ENCODE results near the gene VTCN1. TPM values are rescaled to one million over a fixed set of nuclear protein-coding genes. Genes with fewer than 3 reads are reported as not detected.

Gene VTCN1
- total RNA-seq, 1 experiment from 2014 or later: not detected

DNA sequence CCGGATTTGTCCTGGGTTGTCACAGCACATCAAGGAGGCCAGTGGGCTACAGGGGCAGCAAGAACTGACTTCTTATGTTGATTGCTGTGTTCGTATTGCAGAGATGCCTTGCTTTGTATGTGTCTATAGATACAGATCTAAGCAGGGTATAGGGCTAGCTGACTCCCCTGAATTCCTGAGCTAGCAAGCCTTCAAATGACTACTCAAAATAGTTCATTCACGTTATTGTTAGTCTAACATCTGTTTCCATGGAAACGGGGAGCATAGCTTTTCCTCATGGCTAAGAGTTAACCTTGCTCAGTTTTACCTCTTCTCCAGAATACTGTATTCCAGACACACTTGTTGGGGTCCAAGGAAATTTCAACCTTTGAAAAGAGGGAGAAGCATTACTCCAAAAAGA is 113.3 kb downstream of the VTCN1 start:
- peaks cover 14% of the 10 kb centered on the region for H3K4me1 Mint-ChIP-seq
- ChIA-PET CTCF (no interaction called here), POLR2A (no interaction called here)
- H3K4me3 Mint-ChIP-seq: no peak overlapping the region
- TF ChIP-seq, protein P1, sequence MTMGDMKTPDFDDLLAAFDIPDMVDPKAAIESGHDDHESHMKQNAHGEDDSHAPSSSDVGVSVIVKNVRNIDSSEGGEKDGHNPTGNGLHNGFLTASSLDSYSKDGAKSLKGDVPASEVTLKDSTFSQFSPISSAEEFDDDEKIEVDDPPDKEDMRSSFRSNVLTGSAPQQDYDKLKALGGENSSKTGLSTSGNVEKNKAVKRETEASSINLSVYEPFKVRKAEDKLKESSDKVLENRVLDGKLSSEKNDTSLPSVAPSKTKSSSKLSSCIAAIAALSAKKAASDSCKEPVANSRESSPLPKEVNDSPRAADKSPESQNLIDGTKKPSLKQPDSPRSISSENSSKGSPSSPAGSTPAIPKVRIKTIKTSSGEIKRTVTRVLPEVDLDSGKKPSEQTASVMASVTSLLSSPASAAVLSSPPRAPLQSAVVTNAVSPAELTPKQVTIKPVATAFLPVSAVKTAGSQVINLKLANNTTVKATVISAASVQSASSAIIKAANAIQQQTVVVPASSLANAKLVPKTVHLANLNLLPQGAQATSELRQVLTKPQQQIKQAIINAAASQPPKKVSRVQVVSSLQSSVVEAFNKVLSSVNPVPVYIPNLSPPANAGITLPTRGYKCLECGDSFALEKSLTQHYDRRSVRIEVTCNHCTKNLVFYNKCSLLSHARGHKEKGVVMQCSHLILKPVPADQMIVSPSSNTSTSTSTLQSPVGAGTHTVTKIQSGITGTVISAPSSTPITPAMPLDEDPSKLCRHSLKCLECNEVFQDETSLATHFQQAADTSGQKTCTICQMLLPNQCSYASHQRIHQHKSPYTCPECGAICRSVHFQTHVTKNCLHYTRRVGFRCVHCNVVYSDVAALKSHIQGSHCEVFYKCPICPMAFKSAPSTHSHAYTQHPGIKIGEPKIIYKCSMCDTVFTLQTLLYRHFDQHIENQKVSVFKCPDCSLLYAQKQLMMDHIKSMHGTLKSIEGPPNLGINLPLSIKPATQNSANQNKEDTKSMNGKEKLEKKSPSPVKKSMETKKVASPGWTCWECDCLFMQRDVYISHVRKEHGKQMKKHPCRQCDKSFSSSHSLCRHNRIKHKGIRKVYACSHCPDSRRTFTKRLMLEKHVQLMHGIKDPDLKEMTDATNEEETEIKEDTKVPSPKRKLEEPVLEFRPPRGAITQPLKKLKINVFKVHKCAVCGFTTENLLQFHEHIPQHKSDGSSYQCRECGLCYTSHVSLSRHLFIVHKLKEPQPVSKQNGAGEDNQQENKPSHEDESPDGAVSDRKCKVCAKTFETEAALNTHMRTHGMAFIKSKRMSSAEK (CRISPR knock-in tag; IDR thresholded peaks at IDR 0.05; ENCODE audit: borderline replicate concordance): no peak
- TF ChIP-seq TCF7 (CRISPR knock-in tag; IDR thresholded peaks at IDR 0.05; ENCODE audit: low read depth): no peak
- no peak for TF ChIP-seq MYBL2 (CRISPR knock-in tag; IDR thresholded peaks at IDR 0.05)
- no peak for TF ChIP-seq JUN (CRISPR knock-in tag; IDR thresholded peaks at IDR 0.05)
- TF ChIP-seq ZNF423 (CRISPR knock-in tag; IDR thresholded peaks at IDR 0.05): no peak
- no peak for TF ChIP-seq GABPB1 (CRISPR knock-in tag; IDR thresholded peaks at IDR 0.05)
- no peak for TF ChIP-seq NR1H2 (CRISPR knock-in tag; IDR thresholded peaks at IDR 0.05)
- no peaks in the 10 kb centered on the region for H3K9me3 Mint-ChIP-seq
- H3K36me3 Mint-ChIP-seq: peaks cover 83% of the 10 kb centered on the region
- H3K27ac Mint-ChIP-seq: 0 out of 2 replicates have a peak overlapping the region, but pooled peaks have one; percentile 61
- H3K27me3 Mint-ChIP-seq (ENCODE audit: low read depth): no peaks in the 10 kb centered on the region
- no peak for DNase-seq (ENCODE audit: low spot score)
- ATAC-seq: no peak

DNA sequence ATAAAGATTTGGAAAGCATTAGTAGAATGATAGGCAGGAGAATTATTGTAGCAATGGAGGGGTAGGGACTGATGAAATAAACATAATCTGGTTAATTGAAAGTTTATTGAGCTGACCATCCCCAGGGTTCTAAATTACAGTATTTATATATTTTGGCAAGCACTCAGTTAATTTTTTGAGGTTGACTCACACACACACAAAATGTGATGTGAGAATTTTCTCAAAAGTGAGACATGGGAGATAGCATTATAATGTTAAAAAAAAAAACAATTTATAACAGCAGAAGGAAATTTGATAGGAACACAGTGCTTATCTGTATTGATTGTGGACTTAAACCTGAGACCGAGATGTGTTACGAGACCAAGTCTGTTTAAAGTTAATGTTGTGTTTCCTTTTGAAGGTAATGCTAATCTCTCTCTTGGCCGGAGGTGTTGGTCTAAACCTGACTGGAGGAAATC is 113.7 kb downstream of the VTCN1 start:
- Mint-ChIP-seq H3K4me1 (peaks cover 15% of the 10 kb centered on the region), H3K9me3 (no peaks in the 10 kb centered on the region), H3K27ac (0 out of 2 replicates have a peak overlapping the region, but pooled peaks have one; percentile 61), H3K36me3 (peaks cover 83% of the 10 kb centered on the region), H3K27me3 (ENCODE audit: low read depth) (no peaks in the 10 kb centered on the region), H3K4me3 (no peak overlapping the region)
- POLR2A ChIA-PET: no interaction called here
- no peak for DNase-seq (ENCODE audit: low spot score)
- CTCF ChIA-PET: no interaction called here
- no peak for ATAC-seq
- no peak for TF ChIP-seq TEAD1 (CRISPR knock-in tag; IDR thresholded peaks at IDR 0.05)
- TF ChIP-seq ZNF219 (CRISPR knock-in tag; IDR thresholded peaks at IDR 0.05; ENCODE audit: borderline replicate concordance): no peak
- TF ChIP-seq, protein P2, sequence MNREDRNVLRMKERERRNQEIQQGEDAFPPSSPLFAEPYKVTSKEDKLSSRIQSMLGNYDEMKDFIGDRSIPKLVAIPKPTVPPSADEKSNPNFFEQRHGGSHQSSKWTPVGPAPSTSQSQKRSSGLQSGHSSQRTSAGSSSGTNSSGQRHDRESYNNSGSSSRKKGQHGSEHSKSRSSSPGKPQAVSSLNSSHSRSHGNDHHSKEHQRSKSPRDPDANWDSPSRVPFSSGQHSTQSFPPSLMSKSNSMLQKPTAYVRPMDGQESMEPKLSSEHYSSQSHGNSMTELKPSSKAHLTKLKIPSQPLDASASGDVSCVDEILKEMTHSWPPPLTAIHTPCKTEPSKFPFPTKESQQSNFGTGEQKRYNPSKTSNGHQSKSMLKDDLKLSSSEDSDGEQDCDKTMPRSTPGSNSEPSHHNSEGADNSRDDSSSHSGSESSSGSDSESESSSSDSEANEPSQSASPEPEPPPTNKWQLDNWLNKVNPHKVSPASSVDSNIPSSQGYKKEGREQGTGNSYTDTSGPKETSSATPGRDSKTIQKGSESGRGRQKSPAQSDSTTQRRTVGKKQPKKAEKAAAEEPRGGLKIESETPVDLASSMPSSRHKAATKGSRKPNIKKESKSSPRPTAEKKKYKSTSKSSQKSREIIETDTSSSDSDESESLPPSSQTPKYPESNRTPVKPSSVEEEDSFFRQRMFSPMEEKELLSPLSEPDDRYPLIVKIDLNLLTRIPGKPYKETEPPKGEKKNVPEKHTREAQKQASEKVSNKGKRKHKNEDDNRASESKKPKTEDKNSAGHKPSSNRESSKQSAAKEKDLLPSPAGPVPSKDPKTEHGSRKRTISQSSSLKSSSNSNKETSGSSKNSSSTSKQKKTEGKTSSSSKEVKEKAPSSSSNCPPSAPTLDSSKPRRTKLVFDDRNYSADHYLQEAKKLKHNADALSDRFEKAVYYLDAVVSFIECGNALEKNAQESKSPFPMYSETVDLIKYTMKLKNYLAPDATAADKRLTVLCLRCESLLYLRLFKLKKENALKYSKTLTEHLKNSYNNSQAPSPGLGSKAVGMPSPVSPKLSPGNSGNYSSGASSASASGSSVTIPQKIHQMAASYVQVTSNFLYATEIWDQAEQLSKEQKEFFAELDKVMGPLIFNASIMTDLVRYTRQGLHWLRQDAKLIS (CRISPR knock-in tag; IDR thresholded peaks at IDR 0.05; ENCODE audit: borderline replicate concordance): no peak
- TF ChIP-seq CBFB (CRISPR knock-in tag; IDR thresholded peaks at IDR 0.05; ENCODE audit: low read depth): no peak
- TF ChIP-seq, protein P3, sequence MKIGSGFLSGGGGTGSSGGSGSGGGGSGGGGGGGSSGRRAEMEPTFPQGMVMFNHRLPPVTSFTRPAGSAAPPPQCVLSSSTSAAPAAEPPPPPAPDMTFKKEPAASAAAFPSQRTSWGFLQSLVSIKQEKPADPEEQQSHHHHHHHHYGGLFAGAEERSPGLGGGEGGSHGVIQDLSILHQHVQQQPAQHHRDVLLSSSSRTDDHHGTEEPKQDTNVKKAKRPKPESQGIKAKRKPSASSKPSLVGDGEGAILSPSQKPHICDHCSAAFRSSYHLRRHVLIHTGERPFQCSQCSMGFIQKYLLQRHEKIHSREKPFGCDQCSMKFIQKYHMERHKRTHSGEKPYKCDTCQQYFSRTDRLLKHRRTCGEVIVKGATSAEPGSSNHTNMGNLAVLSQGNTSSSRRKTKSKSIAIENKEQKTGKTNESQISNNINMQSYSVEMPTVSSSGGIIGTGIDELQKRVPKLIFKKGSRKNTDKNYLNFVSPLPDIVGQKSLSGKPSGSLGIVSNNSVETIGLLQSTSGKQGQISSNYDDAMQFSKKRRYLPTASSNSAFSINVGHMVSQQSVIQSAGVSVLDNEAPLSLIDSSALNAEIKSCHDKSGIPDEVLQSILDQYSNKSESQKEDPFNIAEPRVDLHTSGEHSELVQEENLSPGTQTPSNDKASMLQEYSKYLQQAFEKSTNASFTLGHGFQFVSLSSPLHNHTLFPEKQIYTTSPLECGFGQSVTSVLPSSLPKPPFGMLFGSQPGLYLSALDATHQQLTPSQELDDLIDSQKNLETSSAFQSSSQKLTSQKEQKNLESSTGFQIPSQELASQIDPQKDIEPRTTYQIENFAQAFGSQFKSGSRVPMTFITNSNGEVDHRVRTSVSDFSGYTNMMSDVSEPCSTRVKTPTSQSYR (CRISPR knock-in tag; IDR thresholded peaks at IDR 0.05): no peak
- TF ChIP-seq OVOL2 (CRISPR knock-in tag; IDR thresholded peaks at IDR 0.05; ENCODE audit: borderline replicate concordance): no peak
- no peak for TF ChIP-seq EMX1 (CRISPR knock-in tag; IDR thresholded peaks at IDR 0.05)
- TF ChIP-seq NR2C2 (CRISPR knock-in tag; IDR thresholded peaks at IDR 0.05): no peak
- no peak for TF ChIP-seq IRF2 (CRISPR knock-in tag; IDR thresholded peaks at IDR 0.05; ENCODE audit: borderline replicate concordance, low read depth)
- TF ChIP-seq, protein P4, sequence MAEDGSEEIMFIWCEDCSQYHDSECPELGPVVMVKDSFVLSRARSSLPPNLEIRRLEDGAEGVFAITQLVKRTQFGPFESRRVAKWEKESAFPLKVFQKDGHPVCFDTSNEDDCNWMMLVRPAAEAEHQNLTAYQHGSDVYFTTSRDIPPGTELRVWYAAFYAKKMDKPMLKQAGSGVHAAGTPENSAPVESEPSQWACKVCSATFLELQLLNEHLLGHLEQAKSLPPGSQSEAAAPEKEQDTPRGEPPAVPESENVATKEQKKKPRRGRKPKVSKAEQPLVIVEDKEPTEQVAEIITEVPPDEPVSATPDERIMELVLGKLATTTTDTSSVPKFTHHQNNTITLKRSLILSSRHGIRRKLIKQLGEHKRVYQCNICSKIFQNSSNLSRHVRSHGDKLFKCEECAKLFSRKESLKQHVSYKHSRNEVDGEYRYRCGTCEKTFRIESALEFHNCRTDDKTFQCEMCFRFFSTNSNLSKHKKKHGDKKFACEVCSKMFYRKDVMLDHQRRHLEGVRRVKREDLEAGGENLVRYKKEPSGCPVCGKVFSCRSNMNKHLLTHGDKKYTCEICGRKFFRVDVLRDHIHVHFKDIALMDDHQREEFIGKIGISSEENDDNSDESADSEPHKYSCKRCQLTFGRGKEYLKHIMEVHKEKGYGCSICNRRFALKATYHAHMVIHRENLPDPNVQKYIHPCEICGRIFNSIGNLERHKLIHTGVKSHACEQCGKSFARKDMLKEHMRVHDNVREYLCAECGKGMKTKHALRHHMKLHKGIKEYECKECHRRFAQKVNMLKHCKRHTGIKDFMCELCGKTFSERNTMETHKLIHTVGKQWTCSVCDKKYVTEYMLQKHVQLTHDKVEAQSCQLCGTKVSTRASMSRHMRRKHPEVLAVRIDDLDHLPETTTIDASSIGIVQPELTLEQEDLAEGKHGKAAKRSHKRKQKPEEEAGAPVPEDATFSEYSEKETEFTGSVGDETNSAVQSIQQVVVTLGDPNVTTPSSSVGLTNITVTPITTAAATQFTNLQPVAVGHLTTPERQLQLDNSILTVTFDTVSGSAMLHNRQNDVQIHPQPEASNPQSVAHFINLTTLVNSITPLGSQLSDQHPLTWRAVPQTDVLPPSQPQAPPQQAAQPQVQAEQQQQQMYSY (CRISPR knock-in tag; IDR thresholded peaks at IDR 0.05): no peak
- TF ChIP-seq USF1 (CRISPR knock-in tag; IDR thresholded peaks at IDR 0.05): no peak
- TF ChIP-seq GRHL2 (CRISPR knock-in tag; IDR thresholded peaks at IDR 0.05; ENCODE audit: insufficient replicate concordance, severe bottlenecking): no peak
- TF ChIP-seq SOX15 (CRISPR knock-in tag; IDR thresholded peaks at IDR 0.05): no peak
- no peak for TF ChIP-seq GTF2I (CRISPR knock-in tag; conservative IDR thresholded peaks at IDR 0.05)

Measured in WTC11 (cell line).